CD14-positive monocyte (primary cell): ENCODE results near the gene IMPDH1. TPM values are rescaled to one million over a fixed set of nuclear protein-coding genes. Genes with fewer than 3 reads are reported as not detected.

Experiments used
- DNase-seq, 3 donors: peaks; one replicate each; pipeline ENCODE4 v3.0.0-alpha.2; 2011 to 2022
- H2AFZ ChIP-seq: 2 replicates; pipeline ENCODE4 v1.6.0; 2012; ENCODE audit warnings: mild to moderate bottlenecking, low read depth, low read length, inconsistent platforms; ENCODE audit not compliant: insufficient read depth, poor library complexity, severe bottlenecking
- H3K27ac ChIP-seq, 2 donors: 1 replicate in 1 of 2; 2 replicates in 1 of 2; pipeline ENCODE4 v1.5.1; 2012 to 2013; ENCODE audit warnings: low read length in 2 of 2, control low read depth in 1 of 2, inconsistent platforms in 1 of 2, low read depth in 1 of 2, mild to moderate bottlenecking in 1 of 2
- H3K27me3 ChIP-seq, 2 donors: one replicate each; pipeline versions ENCODE4 v1.6.0 to v1.6.1; 2011 to 2013; ENCODE audit warnings: low read length in 2 of 2; ENCODE audit not compliant: control insufficient read depth in 2 of 2, insufficient read depth in 2 of 2
- H3K36me3 ChIP-seq, 2 donors: replicated peaks in 1 of 2; 1 replicate in 1 of 2; 2 replicates in 1 of 2; pipeline versions ENCODE4 v1.5.1 to v1.6.1; 2012 to 2013; ENCODE audit warnings: low read length in 2 of 2, control low read depth in 1 of 2, inconsistent platforms in 1 of 2, mild to moderate bottlenecking in 1 of 2; ENCODE audit not compliant: insufficient read depth in 2 of 2, control insufficient read depth in 1 of 2
- H3K4me1 ChIP-seq, 2 donors: 1 replicate in 1 of 2; 2 replicates in 1 of 2; pipeline versions ENCODE4 v1.5.1 to v1.6.1; 2012 to 2013; ENCODE audit warnings: low read length in 2 of 2, control low read depth in 1 of 2, inconsistent platforms in 1 of 2, mild to moderate bottlenecking in 1 of 2, moderate library complexity in 1 of 2; ENCODE audit not compliant: insufficient read depth in 2 of 2, control insufficient read depth in 1 of 2
- H3K4me2 ChIP-seq: replicated peaks from 2 replicates; pipeline ENCODE3; 2012; ENCODE audit warnings: low read length, moderate library complexity, mild to moderate bottlenecking; ENCODE audit not compliant: poor library complexity, severe bottlenecking; ENCODE audit errors: extremely low read depth
- H3K4me3 ChIP-seq, 3 experiments: fragments of 200-600 bp in 1 of 3; sonication (generic) in 1 of 3; replicated peaks in 1 of 3; 1 replicate in 2 of 3; 2 replicates in 1 of 3; pipeline ENCODE4 v1.5.1; 2011 to 2013; ENCODE audit warnings: low read length in 3 of 3, mild to moderate bottlenecking in 3 of 3, control low read depth in 2 of 3, low read depth in 2 of 3, inconsistent platforms in 1 of 3, moderate library complexity in 1 of 3
- H3K79me2 ChIP-seq: 2 replicates; pipeline ENCODE4 v1.6.0; 2012; ENCODE audit warnings: mild to moderate bottlenecking, control low read depth, inconsistent platforms, low read length, moderate library complexity; ENCODE audit not compliant: insufficient read depth
- H3K9ac ChIP-seq: 2 replicates; pipeline ENCODE4 v1.6.0; 2017; ENCODE audit warnings: low read length, mild to moderate bottlenecking; ENCODE audit not compliant: insufficient read depth, poor library complexity, severe bottlenecking
- H3K9me3 ChIP-seq, 2 donors: replicated peaks in 1 of 2; 1 replicate in 1 of 2; 2 replicates in 1 of 2; pipeline versions ENCODE4 v1.5.1 to v1.6.1; 2012 to 2013; ENCODE audit warnings: low read length in 2 of 2, control low read depth in 1 of 2; ENCODE audit not compliant: control insufficient read depth in 1 of 2, insufficient read depth in 1 of 2
- H4K20me1 ChIP-seq: 2 replicates; pipeline ENCODE4 v1.6.0; 2012; ENCODE audit warnings: mild to moderate bottlenecking, low read length, control low read depth, moderate library complexity; ENCODE audit not compliant: insufficient read depth
- H3K27ac Mint-ChIP-seq, 7 donors: one replicate each; pipeline ENCODE4 v1.8.0; 2020; ENCODE audit warnings: mild to moderate bottlenecking in 7 of 7, mixed read lengths in 7 of 7, moderate library complexity in 6 of 7, inconsistent platforms in 2 of 7
- H3K27me3 Mint-ChIP-seq, 3 donors: one replicate each; pipeline ENCODE4 v1.8.0; 2021 to 2022; ENCODE audit warnings: low read depth in 3 of 3, mild to moderate bottlenecking in 3 of 3, mixed read lengths in 3 of 3, moderate library complexity in 3 of 3, inconsistent platforms in 1 of 3
- H3K36me3 Mint-ChIP-seq, 2 donors: one replicate each; pipeline ENCODE4 v1.8.0; 2020; ENCODE audit warnings: mixed read lengths in 2 of 2, inconsistent platforms in 1 of 2, mild to moderate bottlenecking in 1 of 2
- H3K4me1 Mint-ChIP-seq: one replicate; pipeline ENCODE4 v1.8.0; 2020; ENCODE audit warnings: mild to moderate bottlenecking, mixed read lengths
- H3K4me3 Mint-ChIP-seq, 2 donors: one replicate each; pipeline ENCODE4 v1.8.0; 2020; ENCODE audit warnings: mild to moderate bottlenecking in 2 of 2, mixed read lengths in 2 of 2, moderate library complexity in 1 of 2
- H3K9me3 Mint-ChIP-seq, 7 donors: one replicate each; pipeline ENCODE4 v1.8.0; 2020 to 2022; ENCODE audit warnings: mixed read lengths in 7 of 7, mild to moderate bottlenecking in 6 of 7, moderate library complexity in 6 of 7, inconsistent platforms in 2 of 7
- WGBS: methylation state at CpG from one replicate; pipeline ENCODE4 v1.1.5; 2013; ENCODE audit warnings: missing lambda C conversion rate; ENCODE audit not compliant: insufficient coverage; 5-methylcytosine and 5-hydroxymethylcytosine counted together
- intact Hi-C, 2 donors: fragments of 100-400 bp; cut with micrococcal nuclease; formaldehyde crosslinking; loops; one replicate each; pipeline versions ENCODE4 v1.15.0 to v1.15.1; 2023
- polyA plus RNA-seq, 3 donors: library from polyadenylated mRNA; depleted of rRNA in 1 of 3; unstranded in 2 of 3; stranded (reverse) in 1 of 3; fragments of 300-500 nt in 2 of 3; fragments of >200 nt in 1 of 3; fragmentation: Illumina TruSeq in 2 of 3; gene quantifications; 1 replicate in 2 of 3; 2 replicates in 1 of 3; pipeline ENCODE4 v1.2.3, GENCODE V29; 2012 to 2021
- TF ChIP-seq, protein P1 (sequence below): fragments of 200-600 bp; IDR thresholded peaks from one replicate; pipeline ENCODE4 v1.8.0; 2022; ENCODE audit warnings: antibody characterized with exemption, mild to moderate bottlenecking

The IMPDH1 gene
- polyA plus RNA-seq, 3 donors: 110 to 259 (median 152) TPM

- H3K4me1 Mint-ChIP-seq: peaks cover 20% of the 10 kb centered on the region
- no peak overlapping the region for H3K27ac Mint-ChIP-seq
- WGBS: 40% methylated on average over 4 of the region's 7 CpGs
- Histone ChIP-seq H3K9ac (no peak overlapping the region), H3K4me1 (peaks cover 26 to 32% of the 10 kb centered on the region in 2 donors), H3K4me2 (no peak overlapping the region), H3K36me3 (no peaks in the 10 kb centered on the region), H3K4me3 (no peak overlapping the region), H3K9me3 (no peaks in the 10 kb centered on the region), H2AFZ (no peak overlapping the region), H3K27ac (no peak overlapping the region), H4K20me1 (no peaks in the 10 kb centered on the region), H3K27me3 (no peaks in the 10 kb centered on the region), H3K79me2 (no peaks in the 10 kb centered on the region)
- DNase-seq: peak; percentile 40 to 69 (median 58)
- H3K36me3 Mint-ChIP-seq: no peaks in the 10 kb centered on the region
- H3K9me3 Mint-ChIP-seq: peaks cover 0 to 4% (median 0%) of the 10 kb centered on the region in 7 donors
- intact Hi-C loops: loop anchor here (1.0 to 5.0 kb wide), 3 partner anchors 32 to 80 kb away; no protein-coding TSS in a partner anchor
- TF ChIP-seq, protein P1, sequence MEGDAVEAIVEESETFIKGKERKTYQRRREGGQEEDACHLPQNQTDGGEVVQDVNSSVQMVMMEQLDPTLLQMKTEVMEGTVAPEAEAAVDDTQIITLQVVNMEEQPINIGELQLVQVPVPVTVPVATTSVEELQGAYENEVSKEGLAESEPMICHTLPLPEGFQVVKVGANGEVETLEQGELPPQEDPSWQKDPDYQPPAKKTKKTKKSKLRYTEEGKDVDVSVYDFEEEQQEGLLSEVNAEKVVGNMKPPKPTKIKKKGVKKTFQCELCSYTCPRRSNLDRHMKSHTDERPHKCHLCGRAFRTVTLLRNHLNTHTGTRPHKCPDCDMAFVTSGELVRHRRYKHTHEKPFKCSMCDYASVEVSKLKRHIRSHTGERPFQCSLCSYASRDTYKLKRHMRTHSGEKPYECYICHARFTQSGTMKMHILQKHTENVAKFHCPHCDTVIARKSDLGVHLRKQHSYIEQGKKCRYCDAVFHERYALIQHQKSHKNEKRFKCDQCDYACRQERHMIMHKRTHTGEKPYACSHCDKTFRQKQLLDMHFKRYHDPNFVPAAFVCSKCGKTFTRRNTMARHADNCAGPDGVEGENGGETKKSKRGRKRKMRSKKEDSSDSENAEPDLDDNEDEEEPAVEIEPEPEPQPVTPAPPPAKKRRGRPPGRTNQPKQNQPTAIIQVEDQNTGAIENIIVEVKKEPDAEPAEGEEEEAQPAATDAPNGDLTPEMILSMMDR: peak; percentile 81
- H3K4me3 Mint-ChIP-seq: no peak overlapping the region
- no peaks in the 10 kb centered on the region for H3K27me3 Mint-ChIP-seq
These were observed 17.6 kb upstream of the IMPDH1 start for GRCh38 chr7:128427289-128427891.

- DNase-seq: peak; percentile 63 to 75 (median 73)
- H3K79me2 ChIP-seq: no peaks in the 10 kb centered on the region
- 30% methylated on average over 2 of the region's 4 CpGs for WGBS
- H2AFZ ChIP-seq: no peak overlapping the region
- intact Hi-C loops: loop anchor here in 1 of 2 donors (1.0 to 5.0 kb wide), 2 partner anchors 28 to 79 kb away; no protein-coding TSS in a partner anchor
- no peak overlapping the region for H3K4me3 ChIP-seq
- no peak overlapping the region for H3K4me3 Mint-ChIP-seq
- no peaks in the 10 kb centered on the region for H3K27me3 Mint-ChIP-seq
- H3K27ac Mint-ChIP-seq: no peak overlapping the region
- no peak overlapping the region for H3K27ac ChIP-seq
- TF ChIP-seq, protein P1: peak; percentile 97
- H3K9ac ChIP-seq: no peak overlapping the region
- peaks cover 34 to 47% of the 10 kb centered on the region in 2 donors for H3K4me1 ChIP-seq
- H3K4me2 ChIP-seq: no peak overlapping the region
- no peaks in the 10 kb centered on the region for H3K36me3 Mint-ChIP-seq
- no peaks in the 10 kb centered on the region for H3K9me3 ChIP-seq
- H4K20me1 ChIP-seq: no peaks in the 10 kb centered on the region
- H3K27me3 ChIP-seq: no peaks in the 10 kb centered on the region
- H3K36me3 ChIP-seq: no peaks in the 10 kb centered on the region
- peaks cover 0 to 4% (median 0%) of the 10 kb centered on the region in 7 donors for H3K9me3 Mint-ChIP-seq
- peaks cover 24% of the 10 kb centered on the region for H3K4me1 Mint-ChIP-seq
These were observed 16.1 kb upstream of the IMPDH1 start for GRCh38 chr7:128425850-128426249.
